HFFc6 (cell line): Measurements from ENCODE around the gene NUFIP1. TPM values are rescaled to one million over a fixed set of nuclear protein-coding genes. Genes with fewer than 3 reads are reported as not detected.
"Not testable (repeated sequence)": the region's sequence is repeated elsewhere in the genome, so short reads cannot be mapped to it uniquely, and the experiment has no call there.

Source experiments
- DNase-seq: peaks from one replicate; pipeline ENCODE4 v3.0.0-alpha.2; 2018
- H3K27ac Mint-ChIP-seq: 2 replicates; pipeline ENCODE4 v1.8.0; 2020; ENCODE audit warnings: mild to moderate bottlenecking, mixed read lengths
- H3K27me3 Mint-ChIP-seq: 2 replicates; pipeline ENCODE4 v1.8.0; 2021; ENCODE audit warnings: mild to moderate bottlenecking, moderate library complexity, mixed read lengths; ENCODE audit not compliant: insufficient read depth
- H3K36me3 Mint-ChIP-seq: 2 replicates; pipeline ENCODE4 v1.8.0; 2021; ENCODE audit warnings: low read depth, mixed read lengths
- H3K4me1 Mint-ChIP-seq: 2 replicates; pipeline ENCODE4 v1.8.0; 2020; ENCODE audit warnings: low read depth, mixed read lengths
- H3K4me3 Mint-ChIP-seq: 2 replicates; pipeline ENCODE4 v1.8.0; 2020; ENCODE audit warnings: mild to moderate bottlenecking, moderate library complexity, mixed read lengths
- H3K9me3 Mint-ChIP-seq: 2 replicates; pipeline ENCODE4 v1.8.0; 2020; ENCODE audit warnings: mild to moderate bottlenecking, mixed read lengths
- CTCF ChIP-seq: fragments of 200-600 bp; sonication (generic); IDR thresholded peaks from 2 replicates; pipeline ENCODE4 v1.5.0; 2021; ENCODE audit warnings: antibody characterized with exemption, mild to moderate bottlenecking
- long read RNA-seq: library from polyadenylated mRNA; unstranded; transcript quantifications from one replicate; pipeline ENCODE4 v2.0.0, GENCODE V29; 2019
- total RNA-seq, 6 experiments: library from RNA; stranded (reverse); fragmentation: NEBNext Ultra II Directional; extraction: Animal tissue kit (Norgen Biotek cat#: 25700); gene quantifications; 2 replicates in 1 of 6; 3 replicates in 5 of 6; pipeline ENCODE4 v1.2.3, GENCODE V29; 2021

NUFIP1 gene
- total RNA-seq: 1 to 10 TPM; 5.7 to 8.4 (median 7.3) TPM
- long read RNA-seq, transcript NUFIP1-201 (10 exons, 3,492 nt): major isoform, 8 of 12 reads
- long read RNA-seq, partial matches to known transcripts: 4 of 12 reads
- long read RNA-seq, other reads (novel, unspliced or antisense): 0 of 12 reads

- peak within 1 kb of the TSS; percentile 99 for H3K27ac Mint-ChIP-seq
- peak; percentile 53 for TF ChIP-seq CTCF
- H3K4me3 Mint-ChIP-seq: peak within 1 kb of the TSS; percentile 99
- no peaks in the 10 kb centered on the region for H3K9me3 Mint-ChIP-seq
- H3K4me1 Mint-ChIP-seq: peaks cover 46% of the 10 kb centered on the region
- peak; percentile 95 for DNase-seq
- H3K36me3 Mint-ChIP-seq: peaks cover 15% of the 10 kb centered on the region
- H3K27me3 Mint-ChIP-seq: no peaks in the 10 kb centered on the region; the same call in 1 of the 2 replicates
These were observed at the start of gene NUFIP1, which contains the start of gene GPALPP1 for GRCh38 chr13:44989071-44989889. Gene NUFIP1 (minus strand): TSS chr13:44989471. CDS start chr13:44989436, 35 bp downstream. Gene GPALPP1 (plus strand): TSS chr13:44989538. CDS start chr13:44989655, 117 bp downstream.

GRCh38 chr13:45036206-45036605 is 46.9 kb upstream of the NUFIP1 start:
- no peak overlapping the region; the same call in 1 of the 2 replicates for H3K27ac Mint-ChIP-seq
- DNase-seq: no peak
- no peak overlapping the region for H3K4me3 Mint-ChIP-seq
- TF ChIP-seq CTCF: no peak
- peaks cover 13% of the 10 kb centered on the region; the same call in 1 of the 2 replicates for H3K36me3 Mint-ChIP-seq
- H3K9me3 Mint-ChIP-seq: no peaks in the 10 kb centered on the region
- H3K4me1 Mint-ChIP-seq: peaks cover 21% of the 10 kb centered on the region
- no peaks in the 10 kb centered on the region for H3K27me3 Mint-ChIP-seq

- no peak overlapping the region for H3K27ac Mint-ChIP-seq
These were observed 45.1 kb upstream of the NUFIP1 start for GRCh38 chr13:45034342-45034741.

GRCh38 chr13:45024847-45025246 is 35.6 kb upstream of the NUFIP1 start:
- no peak for DNase-seq
- Mint-ChIP-seq H3K4me1 (no peaks in the 10 kb centered on the region), H3K9me3 (no peaks in the 10 kb centered on the region), H3K36me3 (peaks cover 14% of the 10 kb centered on the region; the same call in 1 of the 2 replicates), H3K27ac (no peak overlapping the region), H3K4me3 (no peak overlapping the region), H3K27me3 (no peaks in the 10 kb centered on the region)
- no peak for TF ChIP-seq CTCF

More at GRCh38 chr13:45034342-45034741, 45.1 kb upstream of the NUFIP1 start:
- Mint-ChIP-seq H3K4me3 (no peak overlapping the region), H3K27me3 (no peaks in the 10 kb centered on the region), H3K4me1 (peaks cover 13% of the 10 kb centered on the region; the same call in 1 of the 2 replicates), H3K9me3 (no peaks in the 10 kb centered on the region), H3K36me3 (peaks cover 13% of the 10 kb centered on the region; the same call in 1 of the 2 replicates)
- no peak for TF ChIP-seq CTCF
- DNase-seq: no peak

- H3K27me3 Mint-ChIP-seq: no peaks in the 10 kb centered on the region
- peaks cover 14% of the 10 kb centered on the region; the same call in 1 of the 2 replicates for H3K36me3 Mint-ChIP-seq
- TF ChIP-seq CTCF: no peak
- no peaks in the 10 kb centered on the region for H3K4me1 Mint-ChIP-seq
- DNase-seq: no peak
- H3K27ac Mint-ChIP-seq: no peak overlapping the region
- H3K9me3 Mint-ChIP-seq: no peaks in the 10 kb centered on the region
- no peak overlapping the region for H3K4me3 Mint-ChIP-seq
These were observed 32.0 kb upstream of the NUFIP1 start for GRCh38 chr13:45021250-45021649.

- H3K36me3 Mint-ChIP-seq: peaks cover 19% of the 10 kb centered on the region
- not testable (repeated sequence) for H3K9me3 Mint-ChIP-seq, H3K4me1 Mint-ChIP-seq, DNase-seq, H3K27me3 Mint-ChIP-seq, H3K4me3 Mint-ChIP-seq, H3K27ac Mint-ChIP-seq
These were observed 30.7 kb upstream of the NUFIP1 start for GRCh38 chr13:45019981-45020380.
